ENCODE data around the gene CASKIN2.
A peak's percentile ranks its signal among the peaks of the same experiment; 100 is the strongest.

CASKIN2 gene

GRCh38 chr17:75504347-75505151 lies 10.8 kb downstream of the CASKIN2 start:
- DNase-seq, result peak; percentile 51

GRCh38 chr17:75503976-75504346 lies 11.4 kb downstream of the CASKIN2 start:
- DNase-seq, result no peak

- no peak for DNase-seq
Measured at GRCh38 chr17:75503337-75503950, 11.9 kb downstream of the CASKIN2 start.

- DNase-seq, result no peak
Measured at GRCh38 chr17:75502721-75503329, 12.5 kb downstream of the CASKIN2 start.

- no peak for DNase-seq
Measured at GRCh38 chr17:75502072-75502720, 13.1 kb downstream of the CASKIN2 start.

GRCh38 chr17:75501378-75502071 lies 13.8 kb downstream of the CASKIN2 start:
- DNase-seq, result no peak

- no peak for DNase-seq
Measured at GRCh38 chr17:75500419-75501216, 14.7 kb downstream of the CASKIN2 start.

- DNase-seq, result no peak
Measured at GRCh38 chr17:75499313-75500022, 15.9 kb downstream of the CASKIN2 start.

GRCh38 chr17:75498726-75499213 lies 16.6 kb downstream of the CASKIN2 start:
- DNase-seq, result no peak

GRCh38 chr17:75498039-75498725 lies 17.2 kb downstream of the CASKIN2 start:
- DNase-seq, result no peak

- DNase-seq, result no peak
Measured at GRCh38 chr17:75496005-75496404, 19.3 kb downstream of the CASKIN2 start.

- DNase-seq, result no peak
Measured at GRCh38 chr17:75494326-75494877, 20.9 kb downstream of the CASKIN2 start.

- no peak for DNase-seq
Measured at GRCh38 chr17:75493476-75494129, 21.7 kb downstream of the CASKIN2 start.

GRCh38 chr17:75492555-75493168 lies 22.7 kb downstream of the CASKIN2 start:
- no peak for DNase-seq

- DNase-seq, result no peak
Measured at GRCh38 chr17:75491680-75492079, 23.7 kb downstream of the CASKIN2 start.

- no peak for DNase-seq
Measured at GRCh38 chr17:75490953-75491649, 24.2 kb downstream of the CASKIN2 start.

- DNase-seq, result no peak
Measured at GRCh38 chr17:75490173-75490743, 25.1 kb downstream of the CASKIN2 start.

- no peak for DNase-seq
Measured at GRCh38 chr17:75489511-75489955, 25.8 kb downstream of the CASKIN2 start.

Data from activated CD4-positive, alpha-beta T cell treated with anti-CD3 and anti-CD28 coated beads, Interleukin-2, Interleukin-6, amounts not matched to agents 100 ng/mL and 50 ng/mL, durations not matched to agents 16 hours and 8 hours (primary cell).